ENCODE measurements around the gene KREMEN1. TPM values are rescaled to one million over a fixed set of nuclear protein-coding genes. Genes with fewer than 3 reads are reported as not detected.

Gene KREMEN1
- total and polyA plus RNA-seq, 10 of the 15 experiments (the other 5 are each of a cell fraction or from before 2014, with no cell fraction given) = 0.10 to 2.5 (median 0.20) TPM; not detected in 1

- Histone ChIP-seq H4K20me1 (ENCODE audit: control insufficient read depth, insufficient read depth) (no peaks in the 10 kb centered on the region), H3K79me2 (ENCODE audit: control insufficient read depth, insufficient read depth, low read length) (no peaks in the 10 kb centered on the region), H3K9me3 (replicated peaks; ENCODE audit: control insufficient read depth, insufficient read depth, low read length) (no peaks in the 10 kb centered on the region; the same call in 2 of the 3 replicates), H3K4me3 (no peak overlapping the region), H3K27me3 (replicated peaks in 1 of 2; ENCODE audit: control insufficient read depth in 2 of 2, insufficient read depth in 2 of 2, low read length in 1 of 2) (no peaks in the 10 kb centered on the region; a peak in 1 of 4 replicates), H2AFZ (ENCODE audit: control insufficient read depth, low read depth, low read length) (no peak overlapping the region), H3K27ac (ENCODE audit: control insufficient read depth, insufficient read depth) (no peak overlapping the region), H3K9ac (ENCODE audit: control insufficient read depth, insufficient read depth, low read length) (no peak overlapping the region), H3K4me2 (ENCODE audit: control insufficient read depth, insufficient read depth) (no peak overlapping the region), H3K4me1 (ENCODE audit: control insufficient read depth, insufficient read depth, low read length) (no peaks in the 10 kb centered on the region), H3K36me3 (ENCODE audit: control insufficient read depth in 2 of 2, insufficient read depth in 2 of 2, low read length in 1 of 2) (no peaks in the 10 kb centered on the region)
- ChIA-PET CTCF (interaction anchor here (3.0 to 4.9 kb wide), 2 partner anchors 40 to 132 kb away, joined by 14 read pairs; no protein-coding TSS in a partner anchor), POLR2A (interaction anchor here (0.6 kb wide), 1 partner anchor 97 kb away, joined by 3 read pairs; no protein-coding TSS in a partner anchor), SMC1A (ENCODE audit: uncharacterized antibody, unreplicated experiment) (interaction anchor here (1.0 to 1.2 kb wide), 2 partner anchors 25 to 132 kb away, joined by 3 read pairs; no protein-coding TSS in a partner anchor), RAD21 (ENCODE audit: unreplicated experiment) (no interaction called here)
- FAIRE-seq (no peak), ATAC-seq (no peak), DNase-seq (ENCODE audit: low read depth, low spot score) (no peak)
- intact Hi-C loops (cut with micrococcal nuclease; ENCODE audit: unreplicated experiment) (no loop called here), in situ Hi-C loops (cut with MboI) (no loop called here)
- WGBS (ENCODE audit: insufficient coverage, insufficient replicate concordance, low lambda C conversion rate, missing lambda C conversion rate) = 57% methylated on average over 4 of the region's 4 CpGs
- TF ChIP-seq FOS (IDR thresholded peaks at IDR 0.05; ENCODE audit: borderline replicate concordance, extremely low read depth, insufficient read length) (no peak), CREB1 (IDR thresholded peaks at IDR 0.05; ENCODE audit: low read depth) (no peak), USF2 (IDR thresholded peaks at IDR 0.05; ENCODE audit: borderline replicate concordance, low read depth, low read length) (no peak), LARP7 (IDR thresholded peaks at IDR 0.05) (no peak), CEBPZ (IDR thresholded peaks at IDR 0.05; ENCODE audit: low read depth, low read length) (no peak), ZNF622 (IDR thresholded peaks at IDR 0.05) (no peak), CBFB (IDR thresholded peaks at IDR 0.05; ENCODE audit: low read depth) (no peak), PAX8 (IDR thresholded peaks at IDR 0.05) (no peak), KAT2A (conservative IDR thresholded peaks at IDR 0.05; ENCODE audit: control insufficient read depth, low read depth, low read length) (no peak)
- no TSS peak for BruUV-seq (replicated peaks)
Observed at GRCh38 chr22:29113319-29113718, 40.5 kb downstream of the KREMEN1 start.
